Neural progenitor cell (in vitro differentiated cells): ENCODE results near the gene FCF1. TPM values are rescaled to one million over a fixed set of nuclear protein-coding genes. Genes with fewer than 3 reads are reported as not detected.

Source experiments
- DNase-seq: peaks from one replicate; pipeline ENCODE4 v3.0.0-alpha.2; 2016; ENCODE audit warnings: low spot score
- H2AFZ ChIP-seq: fragments of 200-600 bp; sonication (generic); replicated peaks from 2 replicates; pipeline ENCODE4 v1.6.1; 2016; ENCODE audit warnings: antibody characterized with exemption
- H3F3A ChIP-seq: fragments of 200-600 bp; sonication (generic); 2 replicates; pipeline ENCODE4 v1.6.1; 2016; ENCODE audit warnings: antibody characterized with exemption, low read depth
- H3K27ac ChIP-seq: fragments of 200-600 bp; sonication (generic); 2 replicates; pipeline ENCODE4 v1.5.1; 2016; ENCODE audit warnings: mild to moderate bottlenecking
- H3K27me3 ChIP-seq: fragments of 200-600 bp; sonication (generic); 2 replicates; pipeline ENCODE4 v1.6.1; 2016; ENCODE audit warnings: mild to moderate bottlenecking, moderate library complexity
- H3K36me3 ChIP-seq: fragments of 200-600 bp; sonication (generic); 2 replicates; pipeline ENCODE4 v1.5.1; 2016
- H3K4me1 ChIP-seq: fragments of 200-600 bp; sonication (generic); 2 replicates; pipeline ENCODE4 v1.6.1; 2016; ENCODE audit warnings: mixed run types
- H3K4me2 ChIP-seq: fragments of 200-600 bp; sonication (generic); 2 replicates; pipeline ENCODE4 v1.6.1; 2016
- H3K4me3 ChIP-seq: fragments of 200-600 bp; sonication (generic); 2 replicates; pipeline ENCODE4 v1.5.1; 2016
- H3K79me2 ChIP-seq: fragments of 200-600 bp; sonication (generic); 2 replicates; pipeline ENCODE4 v1.6.1; 2016; ENCODE audit warnings: low read depth
- H3K9ac ChIP-seq: fragments of 200-600 bp; sonication (generic); 2 replicates; pipeline ENCODE4 v1.6.1; 2016
- H3K9me3 ChIP-seq: fragments of 200-600 bp; sonication (generic); 2 replicates; pipeline ENCODE4 v1.5.1; 2016; ENCODE audit warnings: low read depth
- H4K20me1 ChIP-seq: fragments of 200-600 bp; sonication (generic); 2 replicates; pipeline ENCODE4 v1.6.1; 2016; ENCODE audit warnings: low read depth
- H3K27ac Mint-ChIP-seq: 3 replicates; pipeline ENCODE4 v1.8.0; 2021; ENCODE audit warnings: mixed read lengths
- H3K27me3 Mint-ChIP-seq: 2 replicates; pipeline ENCODE4 v1.8.0; 2022; ENCODE audit warnings: low read depth, mild to moderate bottlenecking, inconsistent platforms, moderate library complexity, mixed read lengths; ENCODE audit not compliant: insufficient read depth
- H3K36me3 Mint-ChIP-seq: 3 replicates; pipeline ENCODE4 v1.8.0; 2021; ENCODE audit warnings: mixed read lengths
- H3K4me1 Mint-ChIP-seq: 3 replicates; pipeline ENCODE4 v1.8.0; 2021; ENCODE audit warnings: mixed read lengths
- H3K4me3 Mint-ChIP-seq: 3 replicates; pipeline ENCODE4 v1.8.0; 2021; ENCODE audit warnings: mild to moderate bottlenecking, moderate library complexity, mixed read lengths
- H3K9me3 Mint-ChIP-seq: 3 replicates; pipeline ENCODE4 v1.8.0; 2020; ENCODE audit warnings: mixed read lengths
- EZH2 ChIP-seq: fragments of 200-600 bp; sonication (generic); IDR thresholded peaks from 2 replicates; pipeline ENCODE4 v1.6.1; 2017; ENCODE audit warnings: antibody characterized with exemption, mild to moderate bottlenecking, moderate library complexity
- EZH2phosphoT487 ChIP-seq: fragments of 200-600 bp; sonication (generic); IDR thresholded peaks from 2 replicates; pipeline ENCODE4 v1.6.1; 2017; ENCODE audit warnings: antibody characterized with exemption
- total RNA-seq: library from RNA; depleted of rRNA; stranded (reverse); fragments of >200 nt; gene quantifications from 2 replicates; pipeline ENCODE4 v1.2.3, GENCODE V29; 2015; ENCODE audit warnings: low replicate concordance
- TF ChIP-seq, protein P1 (sequence below): fragments of 200-600 bp; sonication (generic); IDR thresholded peaks from 2 replicates; pipeline ENCODE4 v1.5.1; 2017; ENCODE audit warnings: antibody characterized with exemption, mild to moderate bottlenecking

Gene FCF1
- total RNA-seq, 1 donor from 2014 or later, result 96.1 TPM

DNA sequence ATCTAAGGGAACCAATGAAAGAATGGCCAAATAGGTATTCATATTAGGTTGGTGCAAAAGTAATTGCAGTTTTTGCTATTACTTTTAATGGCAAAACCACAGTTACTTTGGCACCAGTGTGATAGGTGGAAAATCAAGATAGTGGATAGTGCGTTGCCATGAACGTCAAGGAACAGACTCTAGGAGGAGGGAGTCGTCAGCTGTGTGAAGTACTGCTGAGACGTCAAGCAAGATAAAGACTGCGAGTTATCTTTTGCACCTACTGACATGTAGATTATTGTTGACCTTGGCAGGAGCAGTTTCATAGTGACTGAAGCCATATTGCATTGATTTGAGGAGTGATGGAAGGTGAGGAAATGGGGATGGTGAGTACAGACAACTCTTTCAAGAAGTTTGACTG lies 58.5 kb downstream of the FCF1 start:
- DNase-seq, result no peak
- Histone ChIP-seq H3K27me3 (no peaks in the 10 kb centered on the region), H3K4me1 (no peaks in the 10 kb centered on the region), H3F3A (no peaks in the 10 kb centered on the region), H3K4me2 (no peak overlapping the region), H3K9me3 (no peaks in the 10 kb centered on the region), H3K79me2 (peaks cover 99% of the 10 kb centered on the region), H3K36me3 (no peaks in the 10 kb centered on the region), H3K9ac (no peak overlapping the region), H2AFZ (no peak overlapping the region), H3K4me3 (no peak overlapping the region), H4K20me1 (peaks cover 75% of the 10 kb centered on the region), H3K27ac (no peak overlapping the region)
- peaks cover 3% of the 10 kb centered on the region for H3K27me3 Mint-ChIP-seq
- H3K4me3 Mint-ChIP-seq, result no peak overlapping the region
- TF ChIP-seq EZH2phosphoT487 (no peak), EZH2 (no peak)
- peaks cover 10% of the 10 kb centered on the region for H3K4me1 Mint-ChIP-seq
- peaks cover 3% of the 10 kb centered on the region for H3K9me3 Mint-ChIP-seq
- no peak overlapping the region for H3K27ac Mint-ChIP-seq
- H3K36me3 Mint-ChIP-seq, result peaks cover 26% of the 10 kb centered on the region

- H3K36me3 ChIP-seq, result peaks cover 19% of the 10 kb centered on the region
- Mint-ChIP-seq H3K9me3 (no peaks in the 10 kb centered on the region), H3K36me3 (peaks cover 41% of the 10 kb centered on the region), H3K27me3 (peaks cover 2% of the 10 kb centered on the region), H3K4me3 (no peak overlapping the region), H3K4me1 (no peaks in the 10 kb centered on the region), H3K27ac (no peak overlapping the region)
- no peaks in the 10 kb centered on the region for H3K9me3 ChIP-seq
- H3K27me3 ChIP-seq, result no peaks in the 10 kb centered on the region
- H2AFZ ChIP-seq, result no peak overlapping the region
- no peak overlapping the region for H3K4me2 ChIP-seq
- H3K4me3 ChIP-seq, result no peak overlapping the region
- DNase-seq, result no peak
- H4K20me1 ChIP-seq, result peaks cover 20% of the 10 kb centered on the region
- H3K4me1 ChIP-seq, result no peaks in the 10 kb centered on the region
- no peak overlapping the region for H3K27ac ChIP-seq
- no peak overlapping the region for H3K9ac ChIP-seq
- peaks cover 6% of the 10 kb centered on the region for H3F3A ChIP-seq
- no peak for TF ChIP-seq EZH2phosphoT487
- no peak for TF ChIP-seq EZH2
- TF ChIP-seq, protein P1, sequence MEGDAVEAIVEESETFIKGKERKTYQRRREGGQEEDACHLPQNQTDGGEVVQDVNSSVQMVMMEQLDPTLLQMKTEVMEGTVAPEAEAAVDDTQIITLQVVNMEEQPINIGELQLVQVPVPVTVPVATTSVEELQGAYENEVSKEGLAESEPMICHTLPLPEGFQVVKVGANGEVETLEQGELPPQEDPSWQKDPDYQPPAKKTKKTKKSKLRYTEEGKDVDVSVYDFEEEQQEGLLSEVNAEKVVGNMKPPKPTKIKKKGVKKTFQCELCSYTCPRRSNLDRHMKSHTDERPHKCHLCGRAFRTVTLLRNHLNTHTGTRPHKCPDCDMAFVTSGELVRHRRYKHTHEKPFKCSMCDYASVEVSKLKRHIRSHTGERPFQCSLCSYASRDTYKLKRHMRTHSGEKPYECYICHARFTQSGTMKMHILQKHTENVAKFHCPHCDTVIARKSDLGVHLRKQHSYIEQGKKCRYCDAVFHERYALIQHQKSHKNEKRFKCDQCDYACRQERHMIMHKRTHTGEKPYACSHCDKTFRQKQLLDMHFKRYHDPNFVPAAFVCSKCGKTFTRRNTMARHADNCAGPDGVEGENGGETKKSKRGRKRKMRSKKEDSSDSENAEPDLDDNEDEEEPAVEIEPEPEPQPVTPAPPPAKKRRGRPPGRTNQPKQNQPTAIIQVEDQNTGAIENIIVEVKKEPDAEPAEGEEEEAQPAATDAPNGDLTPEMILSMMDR, result no peak
- H3K79me2 ChIP-seq, result peaks cover 58% of the 10 kb centered on the region
Observed at GRCh38 chr14:74784634-74785033, 71.7 kb downstream of the FCF1 start.

DNA sequence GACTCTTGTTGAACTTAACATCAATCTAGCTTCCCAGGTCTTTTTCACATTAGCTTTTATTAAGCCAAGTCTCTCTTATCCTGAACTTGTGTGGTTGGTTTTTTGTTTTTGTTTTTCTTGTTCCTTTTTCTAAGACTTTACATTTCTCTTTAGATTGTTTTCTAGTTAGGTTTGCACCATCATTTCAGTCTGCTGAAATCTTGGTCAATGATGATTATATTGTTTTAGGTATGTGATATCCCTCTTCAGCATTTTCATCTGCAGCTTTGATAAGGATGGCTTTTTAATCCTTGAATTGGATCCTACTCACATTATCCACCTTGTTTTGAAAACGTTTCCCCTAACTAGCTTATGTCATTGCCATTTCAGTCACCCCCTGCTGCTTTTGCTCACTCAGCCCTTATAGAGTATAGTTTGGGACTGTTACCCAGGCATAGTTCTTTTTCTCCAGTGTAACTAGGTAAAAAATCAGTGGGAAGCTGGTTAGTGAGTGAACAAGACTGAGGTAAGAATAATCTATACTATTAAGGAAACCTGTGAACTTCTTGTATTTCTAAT lies 72.2 kb downstream of the FCF1 start:
- H3F3A ChIP-seq, result peaks cover 6% of the 10 kb centered on the region
- H3K9ac ChIP-seq, result no peak overlapping the region
- H4K20me1 ChIP-seq, result peaks cover 23% of the 10 kb centered on the region
- no peak overlapping the region for H3K27ac ChIP-seq
- no peaks in the 10 kb centered on the region for H3K4me1 Mint-ChIP-seq
- H3K4me3 ChIP-seq, result no peak overlapping the region
- H2AFZ ChIP-seq, result no peak overlapping the region
- DNase-seq, result no peak
- no peak overlapping the region for H3K4me3 Mint-ChIP-seq
- H3K27me3 ChIP-seq, result no peaks in the 10 kb centered on the region
- no peak overlapping the region for H3K27ac Mint-ChIP-seq
- peaks cover 19% of the 10 kb centered on the region for H3K36me3 ChIP-seq
- H3K79me2 ChIP-seq, result peaks cover 63% of the 10 kb centered on the region
- H3K9me3 Mint-ChIP-seq, result no peaks in the 10 kb centered on the region
- H3K4me1 ChIP-seq, result no peaks in the 10 kb centered on the region
- H3K9me3 ChIP-seq, result no peaks in the 10 kb centered on the region
- peaks cover 2% of the 10 kb centered on the region for H3K27me3 Mint-ChIP-seq
- H3K4me2 ChIP-seq, result no peak overlapping the region
- H3K36me3 Mint-ChIP-seq, result peaks cover 42% of the 10 kb centered on the region
- TF ChIP-seq, protein P1, result no peak
- TF ChIP-seq EZH2phosphoT487 (no peak), EZH2 (no peak)

- no peak overlapping the region for H3K4me3 ChIP-seq
- H3K36me3 ChIP-seq, result peaks cover 10% of the 10 kb centered on the region
- H3F3A ChIP-seq, result peaks cover 6% of the 10 kb centered on the region
- H2AFZ ChIP-seq, result no peak overlapping the region
- DNase-seq, result no peak
- H3K27me3 ChIP-seq, result no peaks in the 10 kb centered on the region
- no peaks in the 10 kb centered on the region for H3K9me3 ChIP-seq
- H3K4me3 Mint-ChIP-seq, result no peak overlapping the region
- no peak overlapping the region for H3K4me2 ChIP-seq
- H3K27me3 Mint-ChIP-seq, result no peaks in the 10 kb centered on the region
- H3K27ac ChIP-seq, result no peak overlapping the region
- H3K36me3 Mint-ChIP-seq, result peaks cover 33% of the 10 kb centered on the region
- no peak overlapping the region for H3K9ac ChIP-seq
- H3K27ac Mint-ChIP-seq, result no peak overlapping the region
- H3K9me3 Mint-ChIP-seq, result no peaks in the 10 kb centered on the region
- H4K20me1 ChIP-seq, result peaks cover 37% of the 10 kb centered on the region
- peaks cover 80% of the 10 kb centered on the region for H3K79me2 ChIP-seq
- TF ChIP-seq EZH2 (no peak), EZH2phosphoT487 (no peak)
- TF ChIP-seq, protein P1, result no peak
- no peaks in the 10 kb centered on the region for H3K4me1 Mint-ChIP-seq
- no peaks in the 10 kb centered on the region for H3K4me1 ChIP-seq
Observed at GRCh38 chr14:74786796-74787315, 73.9 kb downstream of the FCF1 start.
